NK-92 treated with Interleukin-12 subunit alpha and Interleukin-12 subunit beta, amount 100 ng/mL, for 24 hours (cell line): ENCODE results near the gene SIPA1.
A peak's percentile ranks its signal among the peaks of the same experiment; 100 is the strongest.
"Not testable (repeated sequence)": the region's sequence is repeated elsewhere in the genome, so short reads cannot be mapped to it uniquely, and the experiment has no call there.

ENCODE experiments used
- DNase-seq: peaks from one replicate; lab custom pipeline; 2025; lab: John Stamatoyannopoulos, UW

SIPA1 gene

GRCh38 chr11:65623177-65623576 lies 14.7 kb upstream of the SIPA1 start:
- DNase-seq: no peak

- no peak for DNase-seq
These were observed 13.9 kb upstream of the SIPA1 start for GRCh38 chr11:65623852-65624616.

GRCh38 chr11:65624931-65625627 lies 12.8 kb upstream of the SIPA1 start:
- DNase-seq: no peak

GRCh38 chr11:65625628-65626342 lies 12.1 kb upstream of the SIPA1 start:
- DNase-seq: no peak

- no peak for DNase-seq
These were observed 10.7 kb upstream of the SIPA1 start for GRCh38 chr11:65627202-65627601.

- DNase-seq: no peak
These were observed 8.3 kb upstream of the SIPA1 start for GRCh38 chr11:65629579-65629978.

GRCh38 chr11:65630215-65630614 lies 7.7 kb upstream of the SIPA1 start:
- no peak for DNase-seq

- no peak for DNase-seq
These were observed 4.4 kb upstream of the SIPA1 start for GRCh38 chr11:65633390-65634108.

- no peak for DNase-seq
These were observed 3.8 kb upstream of the SIPA1 start for GRCh38 chr11:65634109-65634436.

GRCh38 chr11:65634440-65634839 lies 3.5 kb upstream of the SIPA1 start:
- no peak for DNase-seq

- no peak for DNase-seq
These were observed 2.8 kb upstream of the SIPA1 start for GRCh38 chr11:65634905-65635731.

- no peak for DNase-seq
These were observed 1.5 kb upstream of the SIPA1 start for GRCh38 chr11:65636108-65637031.

GRCh38 chr11:65637032-65637557 lies 806 bp upstream of the SIPA1 start:
- no peak for DNase-seq

GRCh38 chr11:65639228-65639597 lies 1.3 kb downstream of the SIPA1 start:
- not testable (repeated sequence) for DNase-seq

- peak; percentile 78 for DNase-seq
These were observed 2.0 kb downstream of the SIPA1 start for GRCh38 chr11:65639623-65640482.

- DNase-seq: no peak
These were observed 2.8 kb downstream of the SIPA1 start for GRCh38 chr11:65640483-65641296.

- DNase-seq: no peak
These were observed 3.6 kb downstream of the SIPA1 start for GRCh38 chr11:65641297-65642013.
